Subcutaneous adipose tissue (tissue), 4 donors: ENCODE results near the gene THBS4. TPM values are rescaled to one million over a fixed set of nuclear protein-coding genes. Genes with fewer than 3 reads are reported as not detected.

Experiments
- total RNA-seq, 4 donors: library from RNA; depleted of rRNA; stranded (reverse); fragments of >200 nt; gene quantifications; one replicate each; pipeline ENCODE4 v1.1.0, GENCODE V29; 2016
- TF ChIP-seq, protein P1 (sequence below): fragments of 450-650 bp; IDR thresholded peaks from one replicate; pipeline ENCODE4 v1.5.1; 2016; ENCODE audit warnings: low read depth, mild to moderate bottlenecking, control low read depth, antibody characterized with exemption, moderate library complexity

Gene THBS4
- total RNA-seq, 4 donors from 2014 or later = 14.1 to 28.2 (median 21.2) TPM

DNA sequence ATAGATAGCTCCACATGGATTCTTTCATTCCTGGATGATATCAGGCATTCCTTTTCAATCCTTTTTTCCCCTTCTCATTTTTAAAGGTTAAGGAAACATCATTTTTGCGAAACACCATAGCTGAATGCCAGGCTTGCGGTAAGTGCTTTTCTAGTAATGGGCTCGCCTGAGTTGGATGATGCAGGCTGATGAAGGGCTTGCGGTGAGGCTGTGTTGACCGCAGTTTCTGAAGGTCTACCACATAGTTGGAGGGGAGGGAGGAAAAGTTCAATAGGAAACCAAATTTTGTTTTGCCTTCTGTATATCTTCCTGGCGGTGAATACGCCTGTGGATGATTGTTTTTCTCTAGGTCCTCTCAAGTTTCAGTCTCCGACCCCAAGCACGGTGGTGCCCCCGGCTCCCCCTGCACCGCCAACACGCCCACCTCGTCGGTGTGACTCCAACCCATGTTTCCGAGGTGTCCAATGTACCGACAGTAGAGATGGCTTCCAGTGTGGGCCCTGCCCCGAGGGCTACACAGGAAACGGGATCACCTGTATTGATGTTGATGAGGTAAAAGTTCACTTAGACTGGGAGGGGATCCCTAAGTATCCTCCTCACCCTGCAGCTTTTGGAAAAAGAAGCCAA is 24.3 kb downstream of the THBS4 start:
- TF ChIP-seq, protein P1, sequence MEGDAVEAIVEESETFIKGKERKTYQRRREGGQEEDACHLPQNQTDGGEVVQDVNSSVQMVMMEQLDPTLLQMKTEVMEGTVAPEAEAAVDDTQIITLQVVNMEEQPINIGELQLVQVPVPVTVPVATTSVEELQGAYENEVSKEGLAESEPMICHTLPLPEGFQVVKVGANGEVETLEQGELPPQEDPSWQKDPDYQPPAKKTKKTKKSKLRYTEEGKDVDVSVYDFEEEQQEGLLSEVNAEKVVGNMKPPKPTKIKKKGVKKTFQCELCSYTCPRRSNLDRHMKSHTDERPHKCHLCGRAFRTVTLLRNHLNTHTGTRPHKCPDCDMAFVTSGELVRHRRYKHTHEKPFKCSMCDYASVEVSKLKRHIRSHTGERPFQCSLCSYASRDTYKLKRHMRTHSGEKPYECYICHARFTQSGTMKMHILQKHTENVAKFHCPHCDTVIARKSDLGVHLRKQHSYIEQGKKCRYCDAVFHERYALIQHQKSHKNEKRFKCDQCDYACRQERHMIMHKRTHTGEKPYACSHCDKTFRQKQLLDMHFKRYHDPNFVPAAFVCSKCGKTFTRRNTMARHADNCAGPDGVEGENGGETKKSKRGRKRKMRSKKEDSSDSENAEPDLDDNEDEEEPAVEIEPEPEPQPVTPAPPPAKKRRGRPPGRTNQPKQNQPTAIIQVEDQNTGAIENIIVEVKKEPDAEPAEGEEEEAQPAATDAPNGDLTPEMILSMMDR = no peak

DNA sequence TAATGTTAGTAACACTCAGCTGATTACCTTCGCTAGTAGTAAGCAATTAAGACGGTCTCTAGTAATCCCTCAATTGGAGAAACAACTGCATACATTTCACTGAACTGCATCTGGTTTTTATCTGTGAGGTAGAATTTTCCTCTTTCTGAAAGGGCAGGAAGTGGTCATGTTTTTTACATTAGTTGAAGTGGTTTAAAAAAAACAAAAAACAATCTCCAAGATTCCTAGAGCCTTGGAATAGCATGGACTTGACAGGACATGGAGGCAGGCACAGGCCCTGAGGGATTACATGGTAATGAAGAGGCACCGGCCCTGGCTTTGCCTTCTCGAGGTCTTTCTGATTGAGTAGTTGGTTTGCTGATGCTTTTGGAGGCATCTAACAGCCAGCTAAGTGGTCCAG is 25.8 kb downstream of the THBS4 start:
- TF ChIP-seq, protein P1 = no peak

DNA sequence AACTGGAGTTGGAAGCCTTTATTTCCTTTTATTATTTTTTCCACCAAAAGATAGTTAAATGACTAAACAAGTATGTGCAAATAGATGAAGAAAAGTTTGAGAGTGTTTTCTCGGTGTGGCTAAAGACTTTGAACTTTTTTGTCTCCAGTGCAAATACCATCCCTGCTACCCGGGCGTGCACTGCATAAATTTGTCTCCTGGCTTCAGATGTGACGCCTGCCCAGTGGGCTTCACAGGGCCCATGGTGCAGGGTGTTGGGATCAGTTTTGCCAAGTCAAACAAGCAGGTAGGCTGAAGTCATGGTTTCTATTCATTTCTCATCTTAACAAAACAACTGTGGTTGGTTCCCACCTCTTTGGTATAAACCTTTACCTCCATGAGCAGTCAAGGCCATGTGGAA is 26.4 kb downstream of the THBS4 start:
- TF ChIP-seq, protein P1 = no peak

GRCh38 chr5:80064124-80064523 is 29.0 kb downstream of the THBS4 start:
- TF ChIP-seq, protein P1 = no peak

DNA sequence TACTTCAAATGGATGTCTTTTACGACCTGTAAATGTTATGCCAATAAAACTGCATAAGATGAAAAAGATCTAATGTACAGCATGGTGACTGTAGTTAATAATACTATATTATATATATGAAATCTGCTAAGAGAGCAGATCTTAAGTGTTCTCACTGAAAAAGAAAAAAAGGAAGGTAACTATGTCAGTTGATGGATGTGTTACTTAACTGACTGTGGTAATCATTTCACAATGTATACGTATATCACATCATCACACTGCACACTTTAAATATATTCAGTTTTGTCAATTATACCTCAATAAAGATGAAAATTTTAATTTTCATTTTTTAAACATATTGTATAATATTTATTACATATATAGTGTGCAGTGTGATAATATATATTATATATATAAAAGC is 31.9 kb downstream of the THBS4 start:
- TF ChIP-seq, protein P1 = no peak

DNA sequence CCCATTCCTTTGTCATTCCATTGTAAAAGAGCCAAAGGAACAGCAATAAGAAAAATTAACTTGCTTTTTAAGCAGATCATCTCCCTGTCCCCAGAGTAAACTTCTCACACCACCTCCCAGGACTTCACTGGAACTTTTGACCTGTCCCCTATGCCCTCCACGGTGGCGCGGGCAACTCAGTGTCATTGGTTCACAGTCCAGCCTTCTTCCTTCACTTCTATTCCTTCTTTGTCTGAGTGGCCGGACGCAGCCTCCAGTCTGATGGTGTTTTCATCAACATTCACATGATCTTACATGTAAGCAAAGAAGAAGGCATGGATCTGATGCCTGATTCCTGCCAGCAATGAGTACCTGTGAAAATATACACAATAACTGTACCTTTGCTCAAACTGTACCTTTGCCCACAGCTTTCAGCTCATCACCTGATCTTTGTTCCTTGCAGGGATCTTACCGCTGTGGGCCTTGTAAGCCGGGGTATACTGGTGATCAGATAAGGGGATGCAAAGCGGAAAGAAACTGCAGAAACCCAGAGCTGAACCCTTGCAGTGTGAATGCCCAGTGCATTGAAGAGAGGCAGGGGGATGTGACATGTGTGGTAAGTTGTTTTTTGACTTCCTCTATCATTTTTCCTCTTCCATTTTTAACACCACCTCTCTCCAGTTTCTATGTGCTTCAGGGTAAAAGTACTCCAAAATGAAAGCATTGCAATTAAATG is 32.5 kb downstream of the THBS4 start:
- TF ChIP-seq, protein P1 = no peak

GRCh38 chr5:80068246-80068636 is 33.1 kb downstream of the THBS4 start:
- TF ChIP-seq, protein P1 = no peak
